Purkinje cell (primary cell): ENCODE data around the gene MRPL55. TPM values are rescaled to one million over a fixed set of nuclear protein-coding genes. Genes with fewer than 3 reads are reported as not detected.

Experiments used
- polyA plus RNA-seq: library from polyadenylated mRNA; unstranded; fragments of >200 nt; fragmentation: Nextera tagmentation; gene quantifications from 2 replicates; pipeline ENCODE4 v1.2.1, GENCODE V29; 2014

MRPL55 gene
- 133 and 141 TPM in 2 replicates for polyA plus RNA-seq

DNA sequence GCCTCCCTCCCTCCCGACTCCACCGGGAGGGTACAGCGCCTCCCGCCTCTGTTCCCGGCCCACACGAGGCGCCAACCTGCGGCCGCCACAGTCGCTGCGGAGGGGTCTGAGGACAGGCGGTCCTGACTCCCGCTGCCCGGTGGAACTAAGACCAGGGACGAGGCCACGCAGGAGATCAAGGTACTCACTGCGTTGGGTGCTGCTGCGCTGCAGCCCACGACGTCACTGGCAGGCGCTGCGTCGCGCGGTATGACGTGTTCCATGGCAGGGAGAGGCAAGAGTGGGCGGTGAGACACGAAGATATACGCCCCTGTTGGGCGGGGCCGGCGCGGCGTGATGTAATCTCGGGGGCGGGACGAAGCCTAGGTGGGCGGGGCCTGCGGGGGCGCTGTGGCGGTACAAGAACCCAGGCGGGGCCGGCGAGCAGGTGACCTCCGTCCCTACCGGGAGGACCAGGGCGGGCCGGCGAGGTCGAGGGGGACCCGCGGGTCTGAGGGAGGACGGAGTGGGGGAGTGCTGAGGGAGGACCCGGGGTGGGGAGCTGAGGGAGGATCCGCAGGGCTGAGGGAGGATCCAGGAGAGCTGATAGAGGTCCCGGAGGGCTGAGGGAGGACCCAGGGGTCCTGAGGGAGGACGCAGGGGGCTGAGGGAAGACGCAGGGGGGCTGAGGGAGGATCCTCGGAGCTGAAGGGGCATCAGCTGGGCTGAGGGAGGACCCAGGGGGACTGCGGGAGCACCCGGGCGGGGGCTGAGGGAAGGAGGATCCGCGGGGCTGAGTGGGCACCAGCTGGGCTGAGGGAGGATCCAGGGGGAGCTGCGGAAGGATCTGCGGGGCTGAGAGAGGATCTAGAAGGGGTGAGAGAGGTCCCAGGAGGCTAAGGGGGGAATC is at the start of gene MRPL55:
Gene MRPL55 (minus strand): TSS at position 227 of the 889 bp plus-strand sequence. CDS start 1,039 bp downstream, outside the sequence.

DNA sequence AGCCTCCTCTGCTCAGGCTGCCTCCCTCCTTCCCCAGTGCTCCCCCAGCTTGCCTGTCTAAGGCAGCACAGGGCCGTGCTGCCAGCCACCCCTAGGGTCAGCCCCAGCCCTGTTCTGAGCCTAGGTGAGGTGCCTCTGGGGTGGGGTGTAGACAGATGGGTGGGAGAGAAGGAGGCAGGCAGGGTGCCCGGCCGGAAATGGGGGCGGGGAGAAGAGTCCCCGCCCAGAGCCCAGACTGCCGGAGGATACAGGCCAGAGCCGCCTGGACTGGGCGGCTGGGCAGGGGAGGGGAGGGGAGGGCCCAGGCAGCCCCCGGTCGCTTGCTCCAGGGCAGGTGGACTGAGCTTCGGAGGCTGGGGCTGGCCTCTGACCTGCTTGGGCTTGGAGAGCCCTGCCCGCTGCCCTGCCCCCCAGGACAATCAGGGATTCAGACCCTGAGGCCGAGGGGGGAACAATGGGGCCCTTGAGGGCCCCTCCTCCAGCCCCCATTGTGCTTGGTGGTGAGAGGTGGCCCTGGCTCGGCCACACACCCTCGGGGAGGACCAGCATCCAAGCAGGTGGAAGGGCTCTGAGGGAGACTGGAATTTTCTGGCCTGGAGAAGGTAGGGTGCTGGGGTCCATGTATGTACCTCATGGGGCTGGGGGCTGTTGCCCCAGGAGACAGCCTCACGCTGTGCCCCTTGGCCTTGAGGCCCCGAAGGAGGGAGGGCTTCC is 40.5 kb upstream of the MRPL55 start, which contains the start of gene GJC2:
Gene GJC2 (plus strand): TSS at position 525 of the 714 bp plus-strand sequence. CDS start 7,829 bp downstream, outside the sequence.

DNA sequence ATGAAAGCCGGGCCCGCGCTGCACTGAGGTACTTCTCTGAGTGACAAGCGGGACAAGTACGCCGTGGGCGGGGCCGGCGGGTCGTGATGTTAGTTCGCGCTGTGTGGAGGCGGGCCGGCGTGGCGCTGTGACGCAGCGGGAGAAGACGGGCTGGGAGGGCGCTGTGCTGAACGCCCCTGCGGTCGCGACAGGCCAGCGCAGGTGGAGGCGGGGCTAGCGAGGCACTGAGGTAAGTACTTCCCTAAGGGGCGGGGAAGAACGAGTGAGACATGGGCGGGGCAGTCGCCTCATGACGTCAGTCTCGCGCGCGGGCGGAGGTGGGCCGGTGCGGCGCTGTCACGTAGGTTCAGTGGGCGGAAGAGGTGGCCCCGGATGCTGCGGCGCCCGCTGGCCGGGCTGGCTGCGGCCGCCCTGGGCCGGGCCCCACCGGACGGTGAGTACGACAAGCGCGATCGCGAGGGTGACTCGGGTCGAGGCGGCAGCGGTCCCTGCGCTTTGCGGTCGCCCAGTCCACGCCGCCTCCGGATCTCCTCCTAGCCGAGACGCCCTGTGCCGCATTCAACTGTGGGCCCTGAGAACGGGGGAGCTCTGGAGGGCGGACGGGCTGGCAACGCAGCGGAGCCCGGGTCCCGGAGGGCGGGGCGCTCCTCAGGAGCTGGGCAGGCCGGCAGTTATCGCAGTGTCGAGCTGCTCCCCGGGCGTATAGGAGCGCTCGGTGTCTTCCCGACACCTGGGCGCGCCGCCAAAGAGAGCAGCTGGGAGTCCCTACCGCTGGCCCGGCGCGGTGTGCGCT is 31.0 kb upstream of the MRPL55 start, which contains the start of gene GUK1:
Gene GUK1 (plus strand): TSS at position 349 of the 793 bp plus-strand sequence. CDS start 24 bp downstream, at position 373.

DNA sequence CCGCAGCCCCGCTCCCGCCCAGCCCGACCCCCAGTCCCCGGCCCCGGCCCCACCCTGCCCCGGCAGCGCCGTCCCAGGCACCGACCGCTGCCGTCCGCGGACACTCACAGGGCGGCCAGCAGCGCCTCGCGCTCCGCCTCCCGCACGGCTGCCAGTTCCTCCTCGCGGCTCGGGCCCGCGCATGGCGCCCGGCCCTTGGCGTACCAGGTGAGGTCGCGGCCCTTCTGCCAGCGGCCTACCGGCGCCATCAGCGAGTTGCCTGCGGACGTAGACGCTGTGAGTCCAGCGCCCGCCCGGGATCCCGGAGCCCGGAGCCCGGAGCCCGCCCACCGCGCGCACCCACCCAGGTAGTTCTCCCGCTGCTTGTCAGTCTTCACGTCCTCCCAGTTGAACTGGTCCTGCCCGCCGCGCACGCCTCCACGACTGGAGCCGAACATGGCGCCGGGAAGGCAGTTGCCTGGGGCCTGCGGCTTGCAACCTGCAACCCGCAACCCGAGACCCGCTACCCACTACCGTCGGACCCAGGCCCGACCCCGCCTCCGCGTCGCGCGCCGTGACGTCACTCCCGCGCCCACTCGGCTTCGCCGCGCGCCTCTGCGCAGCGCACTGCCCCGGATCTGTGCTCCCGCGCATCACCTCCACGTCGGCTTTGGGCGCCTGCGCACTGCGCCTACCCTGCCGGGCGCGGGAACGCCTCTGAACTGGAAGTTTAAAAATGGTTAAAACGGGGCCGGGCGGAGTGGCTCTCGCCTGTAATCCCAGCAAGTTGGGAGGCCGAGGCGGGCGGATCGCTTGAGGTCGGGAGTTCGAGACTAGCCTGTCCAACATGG is 6.1 kb downstream of the MRPL55 start, which contains the start of gene C1orf35:
Gene C1orf35 (minus strand): TSS at position 535 of the 830 bp plus-strand sequence. CDS start 98 bp downstream, at position 437.

DNA sequence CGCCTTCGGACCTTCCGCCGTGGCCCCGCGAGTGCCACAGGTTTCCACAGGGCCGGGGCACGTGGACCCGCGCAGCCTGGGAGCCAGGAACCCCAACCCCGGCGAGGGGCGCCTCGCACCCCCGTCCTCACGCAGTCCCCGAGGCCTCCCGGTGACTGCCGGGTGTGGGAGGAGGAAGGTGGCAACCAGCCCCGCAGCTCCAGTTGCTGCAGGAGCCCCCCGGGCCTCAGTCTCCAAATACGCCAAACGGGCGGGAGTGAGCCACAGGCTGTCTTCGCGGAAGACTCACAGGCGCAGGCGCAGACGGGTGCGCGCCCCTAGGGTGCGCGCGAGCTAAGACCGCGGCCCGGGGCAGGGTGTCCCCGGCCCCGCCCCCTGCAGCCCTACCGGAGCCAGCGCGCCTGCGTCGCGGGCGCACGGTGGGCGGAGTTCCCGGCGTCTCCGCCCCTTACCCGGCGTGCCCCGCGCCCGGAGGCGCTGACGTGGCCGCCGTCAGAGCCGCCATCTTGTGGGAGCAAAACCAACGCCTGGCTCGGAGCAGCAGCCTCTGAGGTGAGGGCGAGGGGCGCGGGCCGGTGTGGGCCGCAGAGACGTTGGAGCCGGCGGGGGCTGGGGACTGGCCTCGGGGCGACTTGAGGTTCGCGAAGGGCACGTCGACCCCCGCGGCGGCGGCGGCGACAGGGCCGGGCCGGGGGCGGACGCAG is 26.7 kb downstream of the MRPL55 start, which contains the start of gene ARF1:
Gene ARF1 (plus strand): TSS at position 495 of the 704 bp plus-strand sequence. CDS start 14,407 bp downstream, outside the sequence.

Other genes with a start within 250 kb of the MRPL55 start
- not detected in 2 replicates for gene WNT9A, start 161.4 kb downstream of the MRPL55 start, polyA plus RNA-seq
- not detected in 2 replicates for gene WNT3A, start 102.3 kb downstream of the MRPL55 start, polyA plus RNA-seq
- gene ARF1, start 26.6 kb downstream of the MRPL55 start, polyA plus RNA-seq = 69.6 and 120 TPM in 2 replicates
- 6.7 and 9.0 TPM in 2 replicates for gene C1orf35, start 6.0 kb downstream of the MRPL55 start, polyA plus RNA-seq
- 37.5 and 49.9 TPM in 2 replicates for gene GUK1, start 31.0 kb upstream of the MRPL55 start, polyA plus RNA-seq
- 0.17 and 0.28 TPM in 2 replicates for gene GJC2, start 40.6 kb upstream of the MRPL55 start, polyA plus RNA-seq
- 0.28 and 0.52 TPM in 2 replicates for gene IBA57, start 56.5 kb upstream of the MRPL55 start, polyA plus RNA-seq
- gene OBSCN, start 98.7 kb upstream of the MRPL55 start, polyA plus RNA-seq = 2.8 and 7.2 TPM in 2 replicates